Motor neuron (in vitro differentiated cells): Measurements from ENCODE around the gene FAT1. TPM values are rescaled to one million over a fixed set of nuclear protein-coding genes. Genes with fewer than 3 reads are reported as not detected.
"Not testable (repeated sequence)": the region's sequence is repeated elsewhere in the genome, so short reads cannot be mapped to it uniquely, and the experiment has no call there.

Source experiments
- ATAC-seq, 8 experiments: fragments of 200-7000 bp; cut with Tn5 transposase; replicated peaks in 6 of 8; 2 replicates each; pipeline ENCODE4 v1.8.0; 2021; ENCODE audit warnings: mild to moderate bottlenecking in 8 of 8, moderate library complexity in 8 of 8
- H3K27ac ChIP-seq, 2 donors: fragments of 250-450 bp; sonication (Bioruptor Pico); 2 replicates each; pipeline ENCODE4 v1.9.0; 2021; ENCODE audit warnings: antibody characterized with exemption in 2 of 2, mild to moderate bottlenecking in 2 of 2, moderate library complexity in 1 of 2
- H3K4me1 ChIP-seq, 2 donors: fragments of 250-450 bp; sonication (Bioruptor Pico); replicated peaks in 1 of 2; 2 replicates each; pipeline ENCODE4 v1.6.1; 2021; ENCODE audit warnings: antibody characterized with exemption in 2 of 2, mild to moderate bottlenecking in 2 of 2, moderate library complexity in 1 of 2
- H3K4me3 ChIP-seq, 5 donors: fragments of 250-450 bp; sonication (Bioruptor Pico); 2 replicates each; pipeline ENCODE4 v1.9.0; 2021; ENCODE audit warnings: antibody characterized with exemption in 5 of 5, mild to moderate bottlenecking in 5 of 5, moderate library complexity in 4 of 5
- WGBS, 10 experiments: fragments of 450-650 bp; shearing (Covaris generic); methylation state at CpG; one replicate each; pipeline ENCODE4 v1.0.0; 2022; 5-methylcytosine and 5-hydroxymethylcytosine counted together
- in situ Hi-C, 9 experiments: fragments of 400-800 bp; cut with MboI; loops; one replicate each; pipeline ENCODE4 v1.15.0; 2021; ENCODE audit warnings: low sequenced_read_pairs in 9 of 9, low pct_unique_long_range_greater_than_20kb in 2 of 9; ENCODE audit not compliant: unreplicated experiment in 9 of 9
- total RNA-seq, 8 experiments: library from RNA; unstranded; fragments of 300-600 nt; gene quantifications; 2 replicates each; pipeline versions ENCODE4 v1.2.3 to v1.2.4, GENCODE V29; 2022

FAT1 gene, protein sequence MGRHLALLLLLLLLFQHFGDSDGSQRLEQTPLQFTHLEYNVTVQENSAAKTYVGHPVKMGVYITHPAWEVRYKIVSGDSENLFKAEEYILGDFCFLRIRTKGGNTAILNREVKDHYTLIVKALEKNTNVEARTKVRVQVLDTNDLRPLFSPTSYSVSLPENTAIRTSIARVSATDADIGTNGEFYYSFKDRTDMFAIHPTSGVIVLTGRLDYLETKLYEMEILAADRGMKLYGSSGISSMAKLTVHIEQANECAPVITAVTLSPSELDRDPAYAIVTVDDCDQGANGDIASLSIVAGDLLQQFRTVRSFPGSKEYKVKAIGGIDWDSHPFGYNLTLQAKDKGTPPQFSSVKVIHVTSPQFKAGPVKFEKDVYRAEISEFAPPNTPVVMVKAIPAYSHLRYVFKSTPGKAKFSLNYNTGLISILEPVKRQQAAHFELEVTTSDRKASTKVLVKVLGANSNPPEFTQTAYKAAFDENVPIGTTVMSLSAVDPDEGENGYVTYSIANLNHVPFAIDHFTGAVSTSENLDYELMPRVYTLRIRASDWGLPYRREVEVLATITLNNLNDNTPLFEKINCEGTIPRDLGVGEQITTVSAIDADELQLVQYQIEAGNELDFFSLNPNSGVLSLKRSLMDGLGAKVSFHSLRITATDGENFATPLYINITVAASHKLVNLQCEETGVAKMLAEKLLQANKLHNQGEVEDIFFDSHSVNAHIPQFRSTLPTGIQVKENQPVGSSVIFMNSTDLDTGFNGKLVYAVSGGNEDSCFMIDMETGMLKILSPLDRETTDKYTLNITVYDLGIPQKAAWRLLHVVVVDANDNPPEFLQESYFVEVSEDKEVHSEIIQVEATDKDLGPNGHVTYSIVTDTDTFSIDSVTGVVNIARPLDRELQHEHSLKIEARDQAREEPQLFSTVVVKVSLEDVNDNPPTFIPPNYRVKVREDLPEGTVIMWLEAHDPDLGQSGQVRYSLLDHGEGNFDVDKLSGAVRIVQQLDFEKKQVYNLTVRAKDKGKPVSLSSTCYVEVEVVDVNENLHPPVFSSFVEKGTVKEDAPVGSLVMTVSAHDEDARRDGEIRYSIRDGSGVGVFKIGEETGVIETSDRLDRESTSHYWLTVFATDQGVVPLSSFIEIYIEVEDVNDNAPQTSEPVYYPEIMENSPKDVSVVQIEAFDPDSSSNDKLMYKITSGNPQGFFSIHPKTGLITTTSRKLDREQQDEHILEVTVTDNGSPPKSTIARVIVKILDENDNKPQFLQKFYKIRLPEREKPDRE (N-terminal part only)
- 100 to 1,000 TPM in 2 of 8 experiments, 10 to 100 TPM in 6; 32.4 to 176 (median 62.8) TPM for total RNA-seq

DNA sequence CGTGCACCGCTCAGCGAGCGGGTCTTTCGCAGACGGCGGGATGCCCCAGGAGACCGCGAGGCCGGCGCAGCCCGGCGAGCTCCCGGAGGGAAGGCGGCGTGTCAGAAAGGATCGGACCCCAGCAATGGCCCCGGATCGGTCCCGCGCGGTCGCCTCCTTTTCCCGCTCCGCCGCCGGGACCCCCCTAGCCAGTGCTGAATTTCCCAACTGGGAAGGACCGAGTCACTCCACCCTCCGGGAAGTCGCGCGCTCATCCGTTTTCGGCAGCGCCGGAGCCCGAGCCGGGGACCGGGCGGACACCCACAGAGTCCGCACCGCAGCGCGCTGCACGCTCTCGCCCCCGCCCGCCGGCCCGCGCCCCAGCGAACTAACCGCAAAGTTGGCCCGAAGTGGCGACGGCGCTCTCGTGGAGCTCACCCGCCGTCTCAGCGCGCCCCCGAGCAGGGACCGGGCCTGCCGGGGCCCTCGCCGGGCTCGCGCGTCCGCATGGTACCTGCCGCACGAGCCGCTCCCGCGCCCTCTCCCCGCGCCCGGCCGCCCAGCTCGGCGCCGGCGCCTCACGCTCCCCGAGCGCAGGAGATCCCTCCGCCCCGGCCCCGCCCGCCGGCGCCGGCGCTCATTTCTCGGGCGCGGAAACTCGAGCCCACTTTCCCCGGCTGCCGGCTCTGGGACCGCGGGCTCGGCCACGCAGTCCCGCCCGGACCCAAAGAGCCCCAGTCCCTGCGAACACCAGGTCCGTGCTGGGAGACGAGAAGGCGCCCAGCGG lies at the start of gene FAT1:
TSS of gene FAT1 (minus strand) at position 565 of the 766 bp plus-strand sequence. CDS start 14,029 bp downstream, outside the sequence.
- WGBS, 10 experiments, result 0% methylated on average over 3 to 10 of the region's 112 CpGs; no CpG with 5 or more reads in 7 of the 10 experiments
- peak; percentile 26 to 60 (median 49) for ATAC-seq
- in situ Hi-C loops, result no loop called here
- peak within 1 kb of the TSS; percentile 50 to 96 (median 68) for H3K4me3 ChIP-seq
- peaks cover 2 to 3% of the 10 kb centered on the region in 2 donors for H3K4me1 ChIP-seq
- H3K27ac ChIP-seq, result peak within 1 kb of the TSS; percentile 20 to 60

DNA sequence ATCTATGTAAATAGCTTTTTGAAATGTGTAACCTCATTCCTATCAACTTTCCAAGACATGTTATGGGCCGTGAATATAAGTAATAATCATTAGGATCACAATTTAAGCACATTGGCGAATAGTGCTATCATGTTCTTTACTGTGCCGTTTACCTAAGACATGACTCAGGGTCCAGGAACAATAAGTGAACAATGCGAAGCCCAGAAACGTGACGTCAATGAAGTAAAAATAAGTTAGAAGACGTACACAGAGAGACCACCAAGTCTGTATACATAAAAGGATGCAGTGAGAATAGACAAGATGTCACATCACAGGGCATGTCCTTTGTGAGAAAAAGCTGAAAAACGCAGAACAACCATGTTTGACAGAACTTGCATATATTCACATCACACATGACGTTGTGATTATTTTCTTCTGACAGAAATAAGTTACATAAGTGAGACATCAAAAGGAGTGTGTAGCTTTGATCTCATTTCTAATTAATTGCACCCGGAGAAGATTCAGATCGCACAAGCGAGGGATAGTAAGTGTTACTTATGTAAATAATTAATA lies 49.4 kb upstream of the FAT1 start:
- in situ Hi-C loops, result no loop called here
- WGBS, 10 experiments, result 59 to 93% (median 85%) methylated on average over 1 to 12 of the region's 12 CpGs
- no peak overlapping the region for H3K27ac ChIP-seq
- ATAC-seq, result no peak
- H3K4me3 ChIP-seq, result no peak overlapping the region
- no peaks in the 10 kb centered on the region for H3K4me1 ChIP-seq

DNA sequence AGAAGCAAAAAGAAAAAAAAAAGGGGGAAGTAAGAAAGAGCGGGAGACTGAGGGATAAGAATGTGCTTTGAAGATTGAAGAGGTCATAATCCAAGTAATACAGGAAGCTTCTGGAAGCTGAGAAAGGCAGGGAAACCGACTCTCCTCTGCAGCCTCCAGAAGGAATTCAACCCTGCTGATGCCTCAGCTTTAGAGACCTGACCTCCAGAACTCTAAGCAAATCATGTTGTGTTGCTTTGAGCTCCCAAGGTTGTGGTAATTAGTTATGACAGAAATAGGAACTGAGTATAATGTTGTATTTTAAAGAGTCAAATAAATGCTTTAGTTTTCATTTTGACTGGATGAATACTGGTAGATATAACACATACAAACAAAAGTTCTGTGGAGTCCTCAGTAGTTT lies 48.0 kb upstream of the FAT1 start:
- Histone ChIP-seq H3K27ac (no peak overlapping the region), H3K4me1 (no peaks in the 10 kb centered on the region), H3K4me3 (no peak overlapping the region)
- no peak for ATAC-seq
- in situ Hi-C loops, result no loop called here
- WGBS, 10 experiments, result 15 to 100% (median 71%) methylated on average over 1 to 2 of the region's 2 CpGs; no CpG with 5 or more reads in 1 of the 10 experiments

DNA sequence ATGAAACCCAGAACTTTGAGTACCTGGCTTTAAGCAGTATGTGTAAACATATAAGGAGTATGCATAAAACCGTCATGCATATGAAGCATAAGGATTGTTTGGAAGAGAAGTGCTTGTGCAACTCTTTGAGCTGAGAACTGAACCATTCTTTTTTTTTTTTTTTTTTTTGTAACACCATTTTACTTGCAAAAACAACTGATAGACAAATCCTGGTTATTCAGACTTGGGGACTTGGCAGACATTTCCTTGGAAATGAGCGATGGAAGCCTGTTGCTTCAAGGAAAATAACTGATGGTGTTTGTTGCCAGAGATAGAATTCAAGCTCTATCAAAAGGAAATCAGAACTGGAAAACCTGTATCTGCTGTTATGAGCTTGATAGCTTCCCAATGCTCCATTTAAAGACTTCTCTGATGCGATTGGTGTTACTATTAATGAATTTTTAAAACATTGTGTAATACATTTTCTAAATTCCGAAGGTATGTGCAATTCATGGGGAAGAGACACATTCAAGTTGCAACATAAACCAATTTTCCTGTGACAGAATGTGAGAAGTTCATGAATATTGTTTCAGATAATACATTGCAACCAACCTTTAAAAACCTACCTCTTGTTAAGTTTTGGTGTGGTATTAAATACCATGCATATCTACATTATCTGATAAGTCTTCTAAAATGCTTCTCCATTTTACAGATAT lies 47.0 kb upstream of the FAT1 start:
- 0 to 100% (median 85%) methylated on average over 3 to 4 of the region's 4 CpGs for WGBS, 10 experiments
- ATAC-seq, result peak in 2 of 8 experiments; percentile 23 to 44
- in situ Hi-C loops, result no loop called here
- Histone ChIP-seq H3K4me1 (peaks cover 4 to 6% of the 10 kb centered on the region in 2 donors), H3K4me3 (no peak overlapping the region), H3K27ac (no peak overlapping the region)

DNA sequence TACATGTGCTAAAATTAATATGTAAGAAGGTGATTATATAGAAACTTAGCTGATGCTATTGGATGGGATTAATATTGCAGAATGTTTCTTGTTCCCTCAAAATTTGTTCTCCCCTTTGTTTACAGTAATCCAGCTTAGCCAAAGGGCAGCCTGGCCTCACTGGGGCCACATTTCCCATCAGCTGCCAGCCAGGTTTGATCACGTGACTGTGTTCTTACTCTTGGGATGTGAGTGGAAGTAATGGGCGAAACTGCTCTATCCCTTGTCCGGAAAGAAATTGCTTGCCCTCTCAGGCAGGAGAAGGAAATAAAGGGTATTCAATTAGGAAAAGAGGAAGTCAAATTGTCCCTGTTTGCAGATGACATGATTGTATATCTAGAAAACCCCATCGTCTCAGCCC lies 44.1 kb upstream of the FAT1 start:
- in situ Hi-C loops, result no loop called here
- no peak for ATAC-seq
- H3K4me1 ChIP-seq, result peaks cover 9 to 13% of the 10 kb centered on the region in 2 donors
- H3K27ac ChIP-seq, result no peak overlapping the region
- H3K4me3 ChIP-seq, result no peak overlapping the region
- WGBS, 10 experiments, result 67 to 90% (median 83%) methylated on average over 1 to 3 of the region's 4 CpGs; no CpG with 5 or more reads in 5 of the 10 experiments

DNA sequence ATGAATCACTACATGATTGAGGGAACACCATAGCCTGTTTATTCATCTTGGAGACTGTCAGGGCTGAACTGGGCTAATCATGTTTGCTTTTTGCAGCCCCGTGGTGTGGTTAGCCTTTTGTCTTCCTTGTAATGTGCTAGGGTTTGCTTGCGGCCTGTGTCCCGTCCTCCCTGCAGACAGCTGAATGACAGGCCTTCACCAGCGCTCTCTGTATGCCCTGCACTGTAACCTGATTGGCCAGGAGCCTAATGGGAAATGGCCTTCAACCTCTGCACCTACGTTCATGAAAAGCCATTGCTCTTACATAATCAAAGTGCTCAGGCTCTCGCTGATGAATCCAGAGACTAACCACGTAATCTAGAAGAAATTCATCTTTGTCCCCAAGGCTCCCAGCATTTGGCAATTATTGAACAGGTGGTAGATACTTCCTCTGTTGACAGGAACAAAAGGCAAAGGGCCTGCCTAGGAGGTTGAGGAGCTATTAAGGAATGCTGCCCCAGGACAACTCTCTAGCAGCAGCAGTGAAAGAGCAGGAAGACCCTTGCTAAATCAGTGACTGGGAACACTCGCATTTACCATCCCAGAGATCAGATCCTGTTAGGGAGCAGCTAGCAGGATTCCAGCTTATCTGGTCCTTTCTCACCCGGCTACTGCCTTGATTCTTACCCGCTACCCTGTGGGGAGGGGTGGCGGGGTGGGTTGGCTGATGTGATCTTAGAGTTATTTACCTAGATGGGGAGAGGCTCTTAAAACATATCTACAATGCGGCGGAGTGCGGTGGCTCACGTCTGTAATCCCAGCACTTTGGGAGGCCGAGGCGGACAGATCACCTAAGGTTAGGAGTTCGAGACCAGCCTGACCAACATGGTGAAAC lies 42.3 kb upstream of the FAT1 start:
- Histone ChIP-seq H3K4me3 (no peak overlapping the region), H3K4me1 (peaks cover 13 to 21% of the 10 kb centered on the region in 2 donors), H3K27ac (no peak overlapping the region)
- ATAC-seq, result peak in 5 of 8 experiments; percentile 47 to 87 (median 80)
- in situ Hi-C loops, result no loop called here
- WGBS, 10 experiments, result 33 to 80% (median 56%) methylated on average over 1 to 14 of the region's 18 CpGs

DNA sequence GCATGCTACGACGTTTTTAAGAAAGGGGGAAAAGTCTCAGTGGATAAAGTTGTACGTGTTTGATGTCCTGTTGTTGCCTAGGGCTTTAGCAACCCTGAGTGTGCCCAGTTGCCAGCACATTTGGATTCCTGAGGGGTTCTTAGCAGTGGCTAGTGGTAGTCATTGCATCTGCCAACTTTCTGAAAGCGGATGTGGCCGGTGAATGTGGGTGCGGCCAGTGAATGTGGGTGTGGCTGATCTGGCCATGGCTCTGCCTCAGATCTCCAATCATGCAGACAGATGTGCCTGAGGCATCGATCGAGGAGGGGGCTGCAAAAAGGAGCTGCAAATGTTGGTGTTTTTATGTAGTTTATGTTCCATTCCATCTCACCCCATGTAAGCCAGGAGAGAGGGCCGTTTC lies 41.5 kb upstream of the FAT1 start:
- ATAC-seq, result peak in 6 of 8 experiments; percentile 24 to 89 (median 52)
- Histone ChIP-seq H3K4me1 (peaks cover 13 to 26% of the 10 kb centered on the region in 2 donors), H3K4me3 (no peak overlapping the region), H3K27ac (no peak overlapping the region)
- in situ Hi-C loops, result no loop called here
- WGBS, 10 experiments, result 10 to 100% (median 78%) methylated on average over 1 to 9 of the region's 9 CpGs

DNA sequence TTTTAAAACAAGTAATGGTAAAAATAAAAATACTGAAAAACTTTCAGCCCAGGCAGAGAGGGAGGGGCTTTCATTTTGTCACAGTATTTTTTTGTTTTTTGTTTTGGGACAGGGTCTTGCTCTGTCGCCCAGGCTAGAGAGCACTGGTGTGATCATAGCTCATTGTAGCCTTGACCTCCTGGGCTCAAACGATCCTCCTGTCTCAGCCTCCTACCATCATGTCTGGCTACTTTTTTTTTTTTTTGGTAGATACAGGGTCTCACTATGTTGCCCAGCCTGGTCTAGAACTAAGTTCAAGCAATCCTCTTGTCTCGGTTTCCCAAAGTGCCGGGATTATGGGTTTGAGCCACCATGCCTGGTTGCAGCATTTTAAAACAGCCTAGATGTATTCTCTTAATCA lies 40.8 kb upstream of the FAT1 start:
- Histone ChIP-seq H3K4me1 (peaks cover 13 to 26% of the 10 kb centered on the region in 2 donors), H3K27ac (no peak overlapping the region), H3K4me3 (no peak overlapping the region)
- ATAC-seq, result no peak
- in situ Hi-C loops, result no loop called here
- whole genome bisulfite sequencing, 10 experiments, result 59 to 100% (median 95%) methylated on average over 1 to 4 of the region's 4 CpGs; no CpG with 5 or more reads in 4 of the 10 experiments

DNA sequence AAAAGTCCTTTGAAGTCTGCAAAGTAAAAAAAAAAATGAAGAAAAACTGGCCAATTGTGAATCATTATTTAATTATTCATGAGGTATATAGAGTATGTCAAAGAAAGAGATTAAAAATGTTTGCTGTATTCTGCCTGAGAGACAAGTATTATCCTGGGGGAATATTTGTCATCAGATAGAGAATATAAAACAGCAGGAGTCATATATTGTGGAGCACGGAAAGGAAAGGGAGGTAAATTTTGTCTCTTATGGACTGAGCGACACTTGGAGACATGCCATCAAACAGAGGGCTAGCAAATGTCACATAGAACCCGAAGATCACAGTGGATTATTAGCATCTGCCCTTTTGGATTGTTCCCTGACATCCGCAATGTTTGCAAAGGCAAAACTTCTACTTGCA lies 39.2 kb upstream of the FAT1 start:
- Histone ChIP-seq H3K4me1 (peaks cover 13 to 26% of the 10 kb centered on the region in 2 donors), H3K4me3 (no peak overlapping the region), H3K27ac (no peak overlapping the region)
- ATAC-seq, result no peak
- in situ Hi-C loops, result no loop called here
- WGBS, 10 experiments, result 53 to 97% (median 81%) methylated on average over 2 to 4 of the region's 4 CpGs; no CpG with 5 or more reads in 1 of the 10 experiments

DNA sequence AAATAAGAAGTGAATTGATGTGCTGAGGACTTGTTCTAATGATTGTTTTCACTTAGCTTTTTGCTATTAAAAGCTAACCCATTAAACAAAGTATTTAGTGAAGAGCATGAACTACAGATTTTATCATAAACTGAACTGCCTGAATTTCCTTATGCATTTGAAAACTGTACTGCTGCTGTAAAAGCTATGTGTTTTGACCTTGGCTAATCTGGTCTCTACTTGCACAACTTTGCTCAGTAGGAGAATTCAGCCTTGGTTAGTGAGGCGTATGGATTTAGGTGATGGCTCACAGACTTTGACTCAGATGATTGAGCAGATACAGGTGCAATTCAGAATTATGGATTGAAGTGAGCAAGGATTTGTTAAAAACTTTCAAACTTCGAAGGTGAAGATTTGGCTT lies 38.7 kb upstream of the FAT1 start:
- Histone ChIP-seq H3K4me1 (peaks cover 13 to 26% of the 10 kb centered on the region in 2 donors), H3K27ac (no peak overlapping the region), H3K4me3 (no peak overlapping the region)
- WGBS, 10 experiments, result 53 to 100% (median 82%) methylated on average over 1 to 2 of the region's 2 CpGs
- in situ Hi-C loops, result no loop called here
- no peak for ATAC-seq

DNA sequence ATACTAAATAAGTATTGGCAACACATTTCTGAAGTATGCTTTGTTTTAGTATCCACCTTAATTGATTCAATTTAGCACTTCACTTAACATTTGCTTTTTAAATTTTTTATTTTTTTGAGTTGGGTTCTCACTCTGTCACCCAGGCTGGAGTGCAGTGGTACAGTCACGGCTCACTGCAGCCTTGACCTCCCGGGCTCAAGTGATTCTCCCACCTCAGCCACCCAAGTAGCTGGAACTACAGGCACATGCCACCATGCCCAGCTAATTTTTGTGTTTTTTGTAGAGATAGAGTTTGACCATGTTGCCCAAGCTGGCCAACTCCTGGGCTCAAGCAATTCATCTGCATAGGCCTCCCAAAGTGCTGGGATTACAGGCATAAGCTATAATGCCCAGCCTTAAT lies 38.3 kb upstream of the FAT1 start:
- peaks cover 13 to 26% of the 10 kb centered on the region in 2 donors for H3K4me1 ChIP-seq
- H3K4me3 ChIP-seq, in situ Hi-C loops, H3K27ac ChIP-seq, ATAC-seq: not testable (repeated sequence)
- WGBS, 10 experiments, result 84 to 100% (median 100%) methylated on average over 1 to 2 of the region's 2 CpGs; no CpG with 5 or more reads in 4 of the 10 experiments
